ENCODE results near the gene ID2. TPM values are rescaled to one million over a fixed set of nuclear protein-coding genes. Genes with fewer than 3 reads are reported as not detected.

Gene ID2
- total RNA-seq, 3 donors from 2014 or later (not counting 1 experiment from before 2014, with no cell fraction given), result 185 to 209 (median 191) TPM

GRCh38 chr2:8710951-8711350 is 29.1 kb downstream of the ID2 start:
- Histone ChIP-seq H3K4me3 (ENCODE audit: low read length) (no peak overlapping the region), H3K27me3 (ENCODE audit: control insufficient read depth, insufficient read depth, low read length) (no peaks in the 10 kb centered on the region), H3K27ac (ENCODE audit: low read length) (no peak overlapping the region), H3K4me1 (ENCODE audit: control insufficient read depth, insufficient read depth, low read length) (no peaks in the 10 kb centered on the region), H3K36me3 (ENCODE audit: control insufficient read depth, insufficient read depth, low read length) (no peaks in the 10 kb centered on the region), H3K9me3 (ENCODE audit: control insufficient read depth, insufficient read depth, low read length) (no peaks in the 10 kb centered on the region)
- H3K9me3 Mint-ChIP-seq, result no peaks in the 10 kb centered on the region
- peaks cover 3 to 5% of the 10 kb centered on the region in 2 donors for H3K27me3 Mint-ChIP-seq (ENCODE audit: low read depth in 2 of 2)
- no peak for DNase-seq
- H3K36me3 Mint-ChIP-seq, result no peaks in the 10 kb centered on the region
- intact Hi-C loops (cut with micrococcal nuclease), result no loop called here
- 88% methylated on average over 3 of the region's 3 CpGs for WGBS (ENCODE audit: insufficient coverage)
- no peak overlapping the region for H3K4me3 Mint-ChIP-seq
- no peak for ATAC-seq
- TF ChIP-seq CTCF (IDR thresholded peaks at IDR 0.05), result no peak
- H3K27ac Mint-ChIP-seq, result no peak overlapping the region
- no peaks in the 10 kb centered on the region for H3K4me1 Mint-ChIP-seq

- DNase-seq (no peak), ATAC-seq (no peak)
- Mint-ChIP-seq H3K4me1 (no peaks in the 10 kb centered on the region), H3K4me3 (no peak overlapping the region), H3K27me3 (ENCODE audit: low read depth in 2 of 2) (peaks cover 5 to 10% of the 10 kb centered on the region in 2 donors), H3K27ac (no peak overlapping the region), H3K36me3 (no peaks in the 10 kb centered on the region), H3K9me3 (no peaks in the 10 kb centered on the region)
- intact Hi-C loops (cut with micrococcal nuclease), result no loop called here
- Histone ChIP-seq H3K27me3 (ENCODE audit: control insufficient read depth, insufficient read depth, low read length) (no peaks in the 10 kb centered on the region), H3K27ac (ENCODE audit: low read length) (no peak overlapping the region), H3K36me3 (ENCODE audit: control insufficient read depth, insufficient read depth, low read length) (no peaks in the 10 kb centered on the region), H3K4me3 (ENCODE audit: low read length) (no peak overlapping the region), H3K4me1 (ENCODE audit: control insufficient read depth, insufficient read depth, low read length) (no peaks in the 10 kb centered on the region), H3K9me3 (ENCODE audit: control insufficient read depth, insufficient read depth, low read length) (no peaks in the 10 kb centered on the region)
- 87% methylated on average over 7 of the region's 7 CpGs for WGBS (ENCODE audit: insufficient coverage)
- no peak for TF ChIP-seq CTCF (IDR thresholded peaks at IDR 0.05)
Measured at GRCh38 chr2:8714283-8714682, 32.4 kb downstream of the ID2 start.

GRCh38 chr2:8714971-8715370 is 33.1 kb downstream of the ID2 start:
- no peak overlapping the region for H3K27ac ChIP-seq (ENCODE audit: low read length)
- no peaks in the 10 kb centered on the region for H3K36me3 ChIP-seq (ENCODE audit: control insufficient read depth, insufficient read depth, low read length)
- DNase-seq (no peak), ATAC-seq (no peak)
- intact Hi-C loops (cut with micrococcal nuclease), result no loop called here
- no peaks in the 10 kb centered on the region for H3K4me1 ChIP-seq (ENCODE audit: control insufficient read depth, insufficient read depth, low read length)
- no peaks in the 10 kb centered on the region for H3K4me1 Mint-ChIP-seq
- H3K36me3 Mint-ChIP-seq, result no peaks in the 10 kb centered on the region
- H3K27ac Mint-ChIP-seq, result no peak overlapping the region
- H3K4me3 Mint-ChIP-seq, result no peak overlapping the region
- H3K9me3 ChIP-seq (ENCODE audit: control insufficient read depth, insufficient read depth, low read length), result no peaks in the 10 kb centered on the region
- WGBS (ENCODE audit: insufficient coverage), result 94% methylated on average over 4 of the region's 5 CpGs
- H3K9me3 Mint-ChIP-seq, result no peaks in the 10 kb centered on the region
- H3K27me3 ChIP-seq (ENCODE audit: control insufficient read depth, insufficient read depth, low read length), result no peaks in the 10 kb centered on the region
- no peak overlapping the region for H3K4me3 ChIP-seq (ENCODE audit: low read length)
- H3K27me3 Mint-ChIP-seq (ENCODE audit: low read depth in 2 of 2), result peaks cover 5 to 10% of the 10 kb centered on the region in 2 donors
- no peak for TF ChIP-seq CTCF (IDR thresholded peaks at IDR 0.05)

GRCh38 chr2:8719528-8719927 is 37.7 kb downstream of the ID2 start:
- no peak for DNase-seq
- intact Hi-C loops (cut with micrococcal nuclease), result no loop called here
- Histone ChIP-seq H3K27me3 (ENCODE audit: control insufficient read depth, insufficient read depth, low read length) (no peaks in the 10 kb centered on the region), H3K36me3 (ENCODE audit: control insufficient read depth, insufficient read depth, low read length) (no peaks in the 10 kb centered on the region), H3K9me3 (ENCODE audit: control insufficient read depth, insufficient read depth, low read length) (no peaks in the 10 kb centered on the region), H3K27ac (ENCODE audit: low read length) (no peak overlapping the region), H3K4me1 (ENCODE audit: control insufficient read depth, insufficient read depth, low read length) (no peaks in the 10 kb centered on the region), H3K4me3 (ENCODE audit: low read length) (no peak overlapping the region)
- H3K27ac Mint-ChIP-seq, result no peak overlapping the region
- ATAC-seq, result no peak
- H3K36me3 Mint-ChIP-seq, result no peaks in the 10 kb centered on the region
- H3K4me1 Mint-ChIP-seq, result no peaks in the 10 kb centered on the region
- peaks cover 5 to 10% of the 10 kb centered on the region in 2 donors for H3K27me3 Mint-ChIP-seq (ENCODE audit: low read depth in 2 of 2)
- TF ChIP-seq CTCF (IDR thresholded peaks at IDR 0.05), result no peak
- no peaks in the 10 kb centered on the region for H3K9me3 Mint-ChIP-seq
- 93% methylated on average over 3 of the region's 3 CpGs for WGBS (ENCODE audit: insufficient coverage)
- H3K4me3 Mint-ChIP-seq, result no peak overlapping the region
